Hindlimb muscle (tissue), 1 donor: Measurements from ENCODE around the gene GFPT2. TPM values are rescaled to one million over a fixed set of nuclear protein-coding genes. Genes with fewer than 3 reads are reported as not detected.

Experiments
- DNase-seq: peaks from one replicate; pipeline ENCODE4 v3.0.0-alpha.2; 2013
- polyA plus RNA-seq: library from polyadenylated mRNA; unstranded; fragments of 120-200 nt; gene quantifications from one replicate; pipeline ENCODE4 v1.2.1, GENCODE V29; 2013; ENCODE audit not compliant: insufficient read length

GFPT2 gene
- polyA plus RNA-seq, result 10.8 TPM

GRCh38 chr5:180353048-180353979 is at the start of gene GFPT2:
Gene GFPT2, minus strand, starts transcription at chr5:180353336. Its CDS starts 119 bp downstream, at chr5:180353217.
- DNase-seq, result peak; percentile 89

GRCh38 chr5:180402716-180403115 is 49.6 kb upstream of the GFPT2 start:
- DNase-seq, result no peak

- DNase-seq, result no peak
These were observed 48.2 kb upstream of the GFPT2 start for GRCh38 chr5:180401229-180401907.

- no peak for DNase-seq
These were observed 47.3 kb upstream of the GFPT2 start for GRCh38 chr5:180400416-180400815.

GRCh38 chr5:180399401-180400215 is 46.5 kb upstream of the GFPT2 start:
- peak; percentile 61 for DNase-seq

- DNase-seq, result no peak
These were observed 43.8 kb upstream of the GFPT2 start for GRCh38 chr5:180396926-180397325.

GRCh38 chr5:180395540-180396274 is 42.6 kb upstream of the GFPT2 start:
- no peak for DNase-seq

- no peak for DNase-seq
These were observed 41.0 kb upstream of the GFPT2 start for GRCh38 chr5:180394031-180394636.

GRCh38 chr5:180391276-180391675 is 38.1 kb upstream of the GFPT2 start:
- no peak for DNase-seq

GRCh38 chr5:180390441-180391190 is 37.5 kb upstream of the GFPT2 start:
- no peak for DNase-seq

- peak; percentile 38 for DNase-seq
These were observed 36.3 kb upstream of the GFPT2 start for GRCh38 chr5:180389252-180390101.

GRCh38 chr5:180387798-180388197 is 34.7 kb upstream of the GFPT2 start:
- no peak for DNase-seq

- no peak for DNase-seq
These were observed 29.8 kb upstream of the GFPT2 start for GRCh38 chr5:180382926-180383325.

- DNase-seq, result no peak
These were observed 28.8 kb upstream of the GFPT2 start for GRCh38 chr5:180381851-180382480.

- no peak for DNase-seq
These were observed 28.3 kb upstream of the GFPT2 start for GRCh38 chr5:180381428-180381827.

- peak; percentile 55 for DNase-seq
These were observed 27.7 kb upstream of the GFPT2 start for GRCh38 chr5:180380856-180381255.

- DNase-seq, result no peak
These were observed 27.3 kb upstream of the GFPT2 start for GRCh38 chr5:180380441-180380840.

- no peak for DNase-seq
These were observed 26.4 kb upstream of the GFPT2 start for GRCh38 chr5:180379355-180380070.
